Measurements from ENCODE around the gene MSI2.

Gene MSI2

GRCh38 chr17:57555636-57556175 is 299.4 kb downstream of the MSI2 start:
- no peak for DNase-seq (ENCODE audit: low read depth)
- TF ChIP-seq, protein P1, sequence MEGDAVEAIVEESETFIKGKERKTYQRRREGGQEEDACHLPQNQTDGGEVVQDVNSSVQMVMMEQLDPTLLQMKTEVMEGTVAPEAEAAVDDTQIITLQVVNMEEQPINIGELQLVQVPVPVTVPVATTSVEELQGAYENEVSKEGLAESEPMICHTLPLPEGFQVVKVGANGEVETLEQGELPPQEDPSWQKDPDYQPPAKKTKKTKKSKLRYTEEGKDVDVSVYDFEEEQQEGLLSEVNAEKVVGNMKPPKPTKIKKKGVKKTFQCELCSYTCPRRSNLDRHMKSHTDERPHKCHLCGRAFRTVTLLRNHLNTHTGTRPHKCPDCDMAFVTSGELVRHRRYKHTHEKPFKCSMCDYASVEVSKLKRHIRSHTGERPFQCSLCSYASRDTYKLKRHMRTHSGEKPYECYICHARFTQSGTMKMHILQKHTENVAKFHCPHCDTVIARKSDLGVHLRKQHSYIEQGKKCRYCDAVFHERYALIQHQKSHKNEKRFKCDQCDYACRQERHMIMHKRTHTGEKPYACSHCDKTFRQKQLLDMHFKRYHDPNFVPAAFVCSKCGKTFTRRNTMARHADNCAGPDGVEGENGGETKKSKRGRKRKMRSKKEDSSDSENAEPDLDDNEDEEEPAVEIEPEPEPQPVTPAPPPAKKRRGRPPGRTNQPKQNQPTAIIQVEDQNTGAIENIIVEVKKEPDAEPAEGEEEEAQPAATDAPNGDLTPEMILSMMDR (IDR thresholded peaks at IDR 0.05; ENCODE audit: control insufficient read depth, extremely low read depth, insufficient read depth), result no peak
- H3K4me3 ChIP-seq (ENCODE audit: low read depth, low read length), result no peak overlapping the region

DNA sequence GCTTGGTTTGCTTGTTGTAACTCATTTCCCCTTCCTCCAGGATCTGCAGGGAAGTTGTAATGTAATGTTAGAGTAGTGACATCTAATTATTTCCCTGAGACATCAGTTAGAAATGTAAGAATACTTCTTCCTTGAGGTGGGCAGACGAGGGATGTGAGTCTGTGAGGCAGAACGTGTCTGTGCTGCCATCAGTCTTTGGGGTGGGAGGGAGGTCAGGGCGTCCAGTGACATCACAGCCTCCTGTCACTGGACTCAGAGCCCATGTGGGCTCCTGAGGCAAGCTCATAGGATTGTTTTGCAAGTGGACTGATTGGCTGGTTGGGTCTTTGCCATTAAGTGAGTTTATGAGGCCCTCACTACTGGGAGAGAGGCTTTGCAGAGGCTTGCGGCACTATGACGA is 300.0 kb downstream of the MSI2 start:
- no peak for DNase-seq (ENCODE audit: low read depth)
- no peak overlapping the region for H3K4me3 ChIP-seq (ENCODE audit: low read depth, low read length)
- TF ChIP-seq, protein P1 (IDR thresholded peaks at IDR 0.05; ENCODE audit: control insufficient read depth, extremely low read depth, insufficient read depth), result no peak

DNA sequence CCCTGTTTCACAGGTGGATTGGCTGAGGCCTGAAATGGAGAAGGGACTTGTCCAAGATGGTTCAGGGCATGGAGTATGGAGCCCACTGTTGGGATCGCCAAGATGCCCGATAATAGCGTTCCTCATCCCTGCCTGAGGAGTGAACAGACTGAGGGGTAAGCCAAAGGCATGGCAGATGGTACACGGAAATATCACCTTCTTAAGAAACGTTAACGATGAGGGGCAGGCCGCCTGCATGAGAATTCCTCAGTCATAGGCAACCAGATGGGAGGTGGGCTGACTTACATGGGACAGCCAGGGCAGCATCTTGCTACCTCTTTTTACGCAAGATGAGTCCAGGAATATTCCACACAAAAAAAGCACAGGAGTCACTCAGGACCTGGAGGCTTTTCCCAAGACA is 300.7 kb downstream of the MSI2 start:
- TF ChIP-seq, protein P1 (IDR thresholded peaks at IDR 0.05; ENCODE audit: control insufficient read depth, extremely low read depth, insufficient read depth), result no peak
- no peak overlapping the region for H3K4me3 ChIP-seq (ENCODE audit: low read depth, low read length)
- no peak for DNase-seq (ENCODE audit: low read depth)

DNA sequence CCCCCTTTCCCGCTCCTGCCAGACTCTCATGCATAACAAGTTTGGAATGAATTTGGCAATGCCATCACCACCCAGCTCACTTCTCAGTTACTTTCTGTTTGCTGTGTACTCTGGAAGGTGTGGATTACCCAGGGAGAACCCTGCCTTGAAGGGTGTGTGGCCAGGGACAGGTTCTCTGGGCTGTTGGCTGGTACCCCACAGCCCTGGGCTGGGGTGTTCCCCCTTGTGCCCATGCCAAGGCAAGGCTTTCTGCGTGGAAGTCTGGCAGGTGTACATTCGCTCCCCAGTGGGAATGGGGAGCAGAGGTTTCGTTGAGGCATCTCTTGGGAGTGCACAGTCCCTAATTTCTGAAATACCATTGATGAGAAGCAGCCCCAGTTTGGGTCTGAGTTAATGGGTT is 301.1 kb downstream of the MSI2 start:
- no peak for DNase-seq (ENCODE audit: low read depth)
- TF ChIP-seq, protein P1 (IDR thresholded peaks at IDR 0.05; ENCODE audit: control insufficient read depth, extremely low read depth, insufficient read depth), result no peak
- no peak overlapping the region for H3K4me3 ChIP-seq (ENCODE audit: low read depth, low read length)

GRCh38 chr17:57557834-57558681 is 301.7 kb downstream of the MSI2 start:
- no peak for DNase-seq (ENCODE audit: low read depth)
- TF ChIP-seq, protein P1 (IDR thresholded peaks at IDR 0.05; ENCODE audit: control insufficient read depth, extremely low read depth, insufficient read depth), result no peak
- no peak overlapping the region for H3K4me3 ChIP-seq (ENCODE audit: low read depth, low read length)

GRCh38 chr17:57559226-57559625 is 302.9 kb downstream of the MSI2 start:
- no peak for DNase-seq (ENCODE audit: low read depth)
- TF ChIP-seq, protein P1 (IDR thresholded peaks at IDR 0.05; ENCODE audit: control insufficient read depth, extremely low read depth, insufficient read depth), result no peak
- no peak overlapping the region for H3K4me3 ChIP-seq (ENCODE audit: low read depth, low read length)

All from LNCaP clone FGC (cell line).